Germinal center (tissue), 1 donor: ENCODE results near the gene NUP50.

Experiments
- DNase-seq: peaks from one replicate; pipeline ENCODE4 v3.0.0; 2012; ENCODE audit warnings: mixed read lengths, low spot score

The NUP50 gene

GRCh38 chr22:45194686-45195085, 31.0 kb downstream of the NUP50 start:
- DNase-seq: no peak

GRCh38 chr22:45195616-45196015, 31.9 kb downstream of the NUP50 start:
- no peak for DNase-seq

- DNase-seq: no peak
Observed at GRCh38 chr22:45196308-45196707, 32.6 kb downstream of the NUP50 start.

- no peak for DNase-seq
Observed at GRCh38 chr22:45196926-45197605, 33.3 kb downstream of the NUP50 start.

- DNase-seq: no peak
Observed at GRCh38 chr22:45197606-45198462, 34.1 kb downstream of the NUP50 start.

- no peak for DNase-seq
Observed at GRCh38 chr22:45198463-45198795, 34.7 kb downstream of the NUP50 start.

- no peak for DNase-seq
Observed at GRCh38 chr22:45199723-45200122, 36.0 kb downstream of the NUP50 start.

GRCh38 chr22:45200230-45200629, 36.5 kb downstream of the NUP50 start:
- DNase-seq: no peak

GRCh38 chr22:45200860-45201511, 37.3 kb downstream of the NUP50 start:
- no peak for DNase-seq

- no peak for DNase-seq
Observed at GRCh38 chr22:45201678-45202332, 38.1 kb downstream of the NUP50 start.

GRCh38 chr22:45202333-45203149, 38.8 kb downstream of the NUP50 start:
- DNase-seq: no peak

GRCh38 chr22:45203150-45203951, 39.6 kb downstream of the NUP50 start:
- no peak for DNase-seq

GRCh38 chr22:45204241-45204640, 40.5 kb downstream of the NUP50 start:
- DNase-seq: no peak

GRCh38 chr22:45204819-45205218, 41.1 kb downstream of the NUP50 start:
- DNase-seq: no peak

- DNase-seq: no peak
Observed at GRCh38 chr22:45205276-45205925, 41.7 kb downstream of the NUP50 start.

- no peak for DNase-seq
Observed at GRCh38 chr22:45206233-45206632, 42.5 kb downstream of the NUP50 start.

GRCh38 chr22:45207533-45207932, 43.8 kb downstream of the NUP50 start:
- no peak for DNase-seq

- no peak for DNase-seq
Observed at GRCh38 chr22:45207981-45208664, 44.4 kb downstream of the NUP50 start.

- no peak for DNase-seq
Observed at GRCh38 chr22:45208696-45208992, 44.9 kb downstream of the NUP50 start.
